Activated naive CD8-positive, alpha-beta T cell treated with anti-CD3 and anti-CD28 coated beads for 36 hours (primary cell): ENCODE results near the gene AXL. TPM values are rescaled to one million over a fixed set of nuclear protein-coding genes. Genes with fewer than 3 reads are reported as not detected.
"Not testable (repeated sequence)": the region's sequence is repeated elsewhere in the genome, so short reads cannot be mapped to it uniquely, and the experiment has no call there.

Source experiments
- DNase-seq: peaks from one replicate; pipeline ENCODE4 v3.0.0; 2021
- H3K27ac Mint-ChIP-seq: one replicate; pipeline ENCODE4 v1.8.0; 2022; ENCODE audit warnings: mild to moderate bottlenecking, moderate library complexity, mixed read lengths
- H3K27me3 Mint-ChIP-seq: one replicate; pipeline ENCODE4 v1.8.0; 2022; ENCODE audit warnings: mild to moderate bottlenecking, mixed read lengths
- H3K36me3 Mint-ChIP-seq: one replicate; pipeline ENCODE4 v1.8.0; 2021; ENCODE audit warnings: mild to moderate bottlenecking, mixed read lengths
- H3K4me1 Mint-ChIP-seq: one replicate; pipeline ENCODE4 v1.8.0; 2021; ENCODE audit warnings: mixed read lengths
- H3K4me3 Mint-ChIP-seq: one replicate; pipeline ENCODE4 v1.8.0; 2022; ENCODE audit warnings: mild to moderate bottlenecking, moderate library complexity, mixed read lengths
- H3K9me3 Mint-ChIP-seq: one replicate; pipeline ENCODE4 v1.8.0; 2022; ENCODE audit warnings: mixed read lengths
- total RNA-seq, 2 experiments: library from RNA; stranded (reverse); gene quantifications; one replicate each; pipeline ENCODE4 v1.2.3, GENCODE V29; 2021

Gene AXL
- total RNA-seq, result under 1 TPM; 0.41 to 0.42 TPM

- Mint-ChIP-seq H3K9me3 (no peaks in the 10 kb centered on the region), H3K36me3 (no peaks in the 10 kb centered on the region), H3K4me3 (no peak within 1 kb of the TSS), H3K4me1 (peaks cover 6% of the 10 kb centered on the region), H3K27me3 (peaks cover 60% of the 10 kb centered on the region), H3K27ac (no peak within 1 kb of the TSS)
- no peak for DNase-seq
These were observed at the start of gene AXL for GRCh38 chr19:41218615-41219507. TSS of gene AXL (plus strand) at chr19:41219223. CDS start at chr19:41219393, 170 bp downstream.

GRCh38 chr19:41172297-41173164 is 46.5 kb upstream of the AXL start:
- Mint-ChIP-seq H3K36me3 (no peaks in the 10 kb centered on the region), H3K4me3 (no peak overlapping the region), H3K27me3 (no peaks in the 10 kb centered on the region), H3K27ac (no peak overlapping the region), H3K9me3 (no peaks in the 10 kb centered on the region), H3K4me1 (peaks cover 12% of the 10 kb centered on the region)
- no peak for DNase-seq

GRCh38 chr19:41174297-41174928 is 44.6 kb upstream of the AXL start:
- Mint-ChIP-seq H3K4me3 (no peak overlapping the region), H3K36me3 (no peaks in the 10 kb centered on the region), H3K27me3 (no peaks in the 10 kb centered on the region), H3K9me3 (no peaks in the 10 kb centered on the region), H3K27ac (no peak overlapping the region), H3K4me1 (peaks cover 12% of the 10 kb centered on the region)
- DNase-seq, result no peak

- H3K27me3 Mint-ChIP-seq, result no peaks in the 10 kb centered on the region
- H3K36me3 Mint-ChIP-seq, result no peaks in the 10 kb centered on the region
- H3K9me3 Mint-ChIP-seq, result no peaks in the 10 kb centered on the region
- peak; percentile 54 for DNase-seq
- peak overlapping the region; percentile 46 for H3K27ac Mint-ChIP-seq
- peak overlapping the region; percentile 61 for H3K4me3 Mint-ChIP-seq
- peaks cover 12% of the 10 kb centered on the region for H3K4me1 Mint-ChIP-seq
These were observed 42.9 kb upstream of the AXL start for GRCh38 chr19:41175801-41176777.

- not testable (repeated sequence) for DNase-seq, H3K9me3 Mint-ChIP-seq, H3K36me3 Mint-ChIP-seq, H3K4me3 Mint-ChIP-seq, H3K27ac Mint-ChIP-seq, H3K27me3 Mint-ChIP-seq
- H3K4me1 Mint-ChIP-seq, result peaks cover 11% of the 10 kb centered on the region
These were observed 38.9 kb upstream of the AXL start for GRCh38 chr19:41180173-41180572.

DNA sequence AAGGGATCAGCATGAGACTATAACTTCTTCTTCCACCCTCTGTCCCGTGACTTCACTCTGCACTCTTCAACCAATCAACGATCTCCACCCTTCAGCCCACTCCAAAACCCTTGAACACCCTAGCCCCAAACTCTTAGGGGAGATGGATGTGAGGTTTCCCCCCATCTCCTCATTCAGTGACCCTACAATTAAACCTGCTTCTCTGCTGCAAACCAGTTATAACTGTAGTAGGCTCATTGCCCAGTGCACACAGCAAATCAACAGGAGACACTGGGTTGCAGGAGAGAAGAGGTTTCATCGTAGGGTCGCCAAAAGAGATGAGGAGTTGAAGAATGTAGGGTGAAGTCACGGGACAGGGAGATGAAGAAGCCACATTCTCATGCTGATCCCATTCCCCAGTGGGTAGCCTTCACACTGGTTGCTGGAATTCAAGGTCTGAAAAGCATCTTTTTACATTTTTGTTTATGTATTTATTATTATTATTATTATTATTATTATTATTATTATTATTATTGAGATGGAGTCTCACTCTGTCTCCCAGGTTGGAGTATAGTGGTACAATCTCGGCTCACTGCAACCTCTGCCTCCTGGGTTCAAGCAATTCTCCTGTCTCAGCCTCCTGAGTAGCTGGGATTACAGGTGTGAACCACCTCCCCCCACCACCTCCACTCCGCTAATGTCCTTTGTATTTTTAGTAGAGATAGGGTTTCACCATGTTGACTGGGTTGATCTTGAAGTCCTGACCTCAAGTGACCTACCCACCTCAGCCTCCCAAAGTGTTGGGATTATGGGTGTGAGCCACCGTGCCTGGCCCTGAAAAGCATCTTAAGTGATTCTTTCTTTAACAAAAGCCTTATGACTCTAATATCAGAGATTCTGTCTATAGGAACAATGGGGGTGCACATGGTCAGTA is 31.8 kb upstream of the AXL start:
- no peak for DNase-seq
- Mint-ChIP-seq H3K9me3 (no peaks in the 10 kb centered on the region), H3K36me3 (no peaks in the 10 kb centered on the region), H3K4me3 (no peak overlapping the region), H3K4me1 (peaks cover 3% of the 10 kb centered on the region), H3K27ac (no peak overlapping the region), H3K27me3 (peaks cover 29% of the 10 kb centered on the region)

DNA sequence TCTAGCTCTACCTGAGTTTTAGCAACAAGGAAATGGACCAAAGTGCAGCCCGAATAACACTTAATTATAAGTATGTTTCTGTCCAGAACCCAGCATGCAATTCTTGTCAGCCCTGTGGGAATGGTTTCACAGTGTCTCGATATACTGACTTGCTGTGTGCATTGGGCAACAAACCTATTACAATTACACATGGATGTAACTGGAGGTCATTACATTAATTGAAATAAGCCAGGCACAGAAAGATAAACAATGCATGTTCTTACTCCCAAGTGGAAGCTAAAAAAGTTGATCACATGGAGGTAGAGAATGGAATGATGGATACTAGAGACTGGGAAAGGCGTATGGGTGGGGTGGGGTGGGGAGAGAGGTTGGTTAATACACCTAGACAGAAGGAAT is 31.1 kb upstream of the AXL start:
- no peak for DNase-seq
- Mint-ChIP-seq H3K27me3 (peaks cover 36% of the 10 kb centered on the region), H3K36me3 (no peaks in the 10 kb centered on the region), H3K27ac (no peak overlapping the region), H3K9me3 (no peaks in the 10 kb centered on the region), H3K4me1 (peaks cover 10% of the 10 kb centered on the region), H3K4me3 (no peak overlapping the region)

GRCh38 chr19:41189425-41190065 is 29.5 kb upstream of the AXL start:
- Mint-ChIP-seq H3K4me1 (peaks cover 16% of the 10 kb centered on the region), H3K27ac (no peak overlapping the region), H3K4me3 (no peak overlapping the region), H3K27me3 (peaks cover 48% of the 10 kb centered on the region), H3K9me3 (no peaks in the 10 kb centered on the region), H3K36me3 (no peaks in the 10 kb centered on the region)
- DNase-seq, result no peak

GRCh38 chr19:41192574-41193429 is 26.2 kb upstream of the AXL start, which contains the start of gene CYP2S1:
TSS of gene CYP2S1 (plus strand) at chr19:41193219. CDS start at chr19:41193265, 46 bp downstream.
- Mint-ChIP-seq H3K9me3 (no peaks in the 10 kb centered on the region), H3K27ac (no peak within 1 kb of the TSS), H3K4me3 (peak within 1 kb of the TSS; percentile 51), H3K36me3 (no peaks in the 10 kb centered on the region), H3K4me1 (peaks cover 16% of the 10 kb centered on the region), H3K27me3 (peaks cover 48% of the 10 kb centered on the region)
- DNase-seq, result peak; percentile 20

GRCh38 chr19:41193430-41194156 is 25.4 kb upstream of the AXL start:
- H3K4me3 Mint-ChIP-seq, result no peak overlapping the region

DNA sequence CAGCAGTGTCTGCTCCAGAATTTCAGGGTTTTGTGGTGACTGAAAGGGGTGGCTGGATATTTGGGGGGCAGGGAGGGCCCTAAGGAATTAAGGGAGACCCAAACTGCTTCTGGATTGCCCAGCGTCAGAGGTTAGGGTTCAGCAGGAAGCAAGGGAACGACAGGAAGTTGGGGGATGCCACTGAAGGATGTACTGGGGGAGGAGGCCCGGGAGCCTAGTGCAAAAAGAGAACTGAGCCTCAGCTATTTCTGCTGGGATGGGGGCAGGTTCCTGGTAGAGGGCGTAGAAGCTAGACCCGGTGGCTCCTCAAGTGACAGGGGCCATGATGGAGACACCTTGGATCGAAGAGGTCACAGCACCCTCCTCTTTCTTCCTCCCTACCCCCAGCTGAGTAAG is 24.9 kb upstream of the AXL start:
- Mint-ChIP-seq H3K36me3 (no peaks in the 10 kb centered on the region), H3K27me3 (peaks cover 48% of the 10 kb centered on the region), H3K4me3 (no peak overlapping the region), H3K9me3 (no peaks in the 10 kb centered on the region), H3K4me1 (peaks cover 16% of the 10 kb centered on the region), H3K27ac (no peak overlapping the region)
- no peak for DNase-seq

More at GRCh38 chr19:41193430-41194156, 25.4 kb upstream of the AXL start:
- Mint-ChIP-seq H3K36me3 (no peaks in the 10 kb centered on the region), H3K9me3 (no peaks in the 10 kb centered on the region), H3K27me3 (peaks cover 48% of the 10 kb centered on the region), H3K4me1 (peaks cover 16% of the 10 kb centered on the region), H3K27ac (no peak overlapping the region)
- no peak for DNase-seq
